LNCaP clone FGC (cell line): ENCODE results near the gene CSGALNACT2.

Experiments used
- DNase-seq: peaks from one replicate; pipeline ENCODE4 v3.0.0-alpha.2; 2011; ENCODE audit warnings: low read depth
- H3K4me3 ChIP-seq: 2 replicates; pipeline ENCODE4 v1.5.1; 2011; ENCODE audit warnings: mild to moderate bottlenecking, low read depth, low read length, control low read depth
- TF ChIP-seq, protein P1 (sequence below): IDR thresholded peaks from 2 replicates; pipeline ENCODE4 v1.5.1; 2012; ENCODE audit warnings: mild to moderate bottlenecking; ENCODE audit not compliant: control insufficient read depth, insufficient read depth; ENCODE audit errors: extremely low read depth

Gene CSGALNACT2

DNA sequence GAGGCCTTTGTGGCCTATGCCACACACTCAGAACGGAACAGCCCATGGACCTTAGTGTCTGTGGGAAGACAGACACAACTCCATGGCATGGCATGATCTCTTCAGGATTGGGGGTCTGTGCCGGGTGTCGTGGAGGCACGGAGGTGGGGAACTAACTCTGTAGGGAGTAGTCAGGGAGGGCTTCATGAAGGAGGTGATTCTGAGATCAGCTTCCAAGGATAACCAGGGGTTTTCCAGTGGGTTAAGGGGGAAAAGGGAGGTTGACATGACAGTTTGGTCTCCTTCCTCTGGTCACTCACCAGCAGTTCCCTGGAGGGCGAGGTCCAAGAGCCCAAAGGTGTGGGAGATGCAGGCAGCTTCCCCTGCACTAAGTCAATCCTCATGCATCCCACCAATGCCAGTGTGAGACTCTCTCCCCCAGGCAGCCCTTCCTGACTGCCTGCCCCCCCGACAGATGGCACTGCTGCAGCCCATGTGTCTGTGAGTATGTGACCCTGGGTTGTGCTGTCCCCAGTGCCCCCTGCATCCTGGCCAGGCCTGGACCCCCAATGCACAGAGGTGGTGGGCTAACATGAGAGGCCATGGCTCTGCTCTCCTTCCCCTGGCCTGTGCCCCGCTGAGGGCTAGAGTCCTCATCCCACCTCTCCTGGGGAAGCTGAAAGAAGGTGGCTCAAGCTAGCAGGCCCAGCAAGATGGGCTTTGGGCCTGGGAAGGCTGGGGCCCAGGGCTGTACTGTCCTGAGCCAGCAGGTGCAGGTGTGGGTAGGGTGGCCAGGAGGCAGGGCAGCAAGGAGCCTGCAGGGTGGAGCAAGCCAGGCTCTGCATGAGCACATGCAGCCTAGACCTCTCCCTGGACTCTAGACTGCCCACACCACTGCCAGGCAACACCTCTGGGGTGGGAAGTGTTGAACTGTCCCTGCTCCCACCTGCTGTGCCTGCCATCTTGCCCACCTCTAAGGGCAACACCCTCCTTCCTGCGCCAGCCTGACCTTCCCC is 88.9 kb downstream of the CSGALNACT2 start:
- no peak overlapping the region for H3K4me3 ChIP-seq
- TF ChIP-seq, protein P1, sequence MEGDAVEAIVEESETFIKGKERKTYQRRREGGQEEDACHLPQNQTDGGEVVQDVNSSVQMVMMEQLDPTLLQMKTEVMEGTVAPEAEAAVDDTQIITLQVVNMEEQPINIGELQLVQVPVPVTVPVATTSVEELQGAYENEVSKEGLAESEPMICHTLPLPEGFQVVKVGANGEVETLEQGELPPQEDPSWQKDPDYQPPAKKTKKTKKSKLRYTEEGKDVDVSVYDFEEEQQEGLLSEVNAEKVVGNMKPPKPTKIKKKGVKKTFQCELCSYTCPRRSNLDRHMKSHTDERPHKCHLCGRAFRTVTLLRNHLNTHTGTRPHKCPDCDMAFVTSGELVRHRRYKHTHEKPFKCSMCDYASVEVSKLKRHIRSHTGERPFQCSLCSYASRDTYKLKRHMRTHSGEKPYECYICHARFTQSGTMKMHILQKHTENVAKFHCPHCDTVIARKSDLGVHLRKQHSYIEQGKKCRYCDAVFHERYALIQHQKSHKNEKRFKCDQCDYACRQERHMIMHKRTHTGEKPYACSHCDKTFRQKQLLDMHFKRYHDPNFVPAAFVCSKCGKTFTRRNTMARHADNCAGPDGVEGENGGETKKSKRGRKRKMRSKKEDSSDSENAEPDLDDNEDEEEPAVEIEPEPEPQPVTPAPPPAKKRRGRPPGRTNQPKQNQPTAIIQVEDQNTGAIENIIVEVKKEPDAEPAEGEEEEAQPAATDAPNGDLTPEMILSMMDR: no peak
- DNase-seq: no peak

DNA sequence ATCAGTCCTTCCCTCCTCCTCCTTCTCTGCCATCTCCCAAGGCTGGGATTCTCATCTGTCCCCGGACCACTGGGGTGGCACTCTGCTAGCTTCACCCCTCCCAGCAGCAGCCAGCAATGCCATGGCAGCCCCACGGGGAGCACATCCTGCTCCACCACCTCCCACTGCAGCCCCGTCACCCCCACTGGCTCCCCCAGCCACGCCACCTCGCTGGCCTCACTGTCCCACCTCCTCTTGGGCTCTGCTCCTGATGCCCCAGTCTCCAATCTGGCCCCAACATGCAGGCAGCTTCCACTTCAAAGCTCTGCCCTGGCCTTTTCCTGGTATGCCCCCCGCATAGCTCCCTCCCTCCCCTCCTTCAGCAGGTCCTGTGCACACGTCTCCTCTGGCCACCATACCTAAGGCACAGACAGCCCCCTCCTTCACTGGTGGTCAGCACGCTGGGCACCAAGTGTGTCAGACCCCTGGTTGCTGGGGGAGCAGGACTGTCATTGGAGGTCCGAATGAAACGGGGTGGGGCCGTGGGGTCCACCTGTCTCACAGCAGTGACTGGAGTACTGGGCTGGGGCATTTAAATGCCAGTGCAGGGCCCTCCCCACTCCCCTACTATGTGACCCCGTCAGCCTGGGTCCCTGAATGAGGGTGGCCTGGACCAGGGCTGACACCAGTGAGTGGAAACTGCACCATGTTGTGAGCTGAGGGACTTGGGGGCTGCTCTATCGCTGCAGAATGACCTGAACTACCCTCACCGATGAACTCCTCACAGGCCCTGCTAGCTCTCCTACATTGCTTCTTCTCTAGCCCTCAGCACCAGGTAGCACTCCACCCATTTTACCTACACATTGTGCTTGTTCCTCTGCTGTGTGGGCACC is 89.9 kb downstream of the CSGALNACT2 start:
- no peak overlapping the region for H3K4me3 ChIP-seq
- TF ChIP-seq, protein P1: no peak
- no peak for DNase-seq

DNA sequence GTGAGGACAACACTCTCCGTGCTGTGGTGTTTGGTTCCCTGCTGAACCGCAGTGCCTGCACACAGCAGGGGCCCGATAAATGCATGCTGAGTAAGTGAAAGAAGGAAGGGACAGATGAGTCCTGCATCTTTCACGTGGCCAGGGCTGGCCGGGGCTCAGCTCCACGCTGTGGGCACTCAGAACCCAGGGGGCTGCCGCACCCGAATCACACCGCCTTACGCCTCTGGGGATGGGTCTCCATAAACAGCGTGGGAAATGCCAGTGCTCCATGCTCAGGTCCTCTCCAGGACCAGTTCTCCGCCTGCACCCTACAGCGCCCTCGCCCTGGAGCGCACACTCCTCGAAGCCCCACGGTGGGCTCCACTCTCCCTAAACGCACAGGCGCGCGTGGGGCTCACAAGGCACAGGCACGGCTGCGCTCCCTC is 90.5 kb downstream of the CSGALNACT2 start:
- no peak for DNase-seq
- TF ChIP-seq, protein P1: no peak
- H3K4me3 ChIP-seq: no peak overlapping the region

DNA sequence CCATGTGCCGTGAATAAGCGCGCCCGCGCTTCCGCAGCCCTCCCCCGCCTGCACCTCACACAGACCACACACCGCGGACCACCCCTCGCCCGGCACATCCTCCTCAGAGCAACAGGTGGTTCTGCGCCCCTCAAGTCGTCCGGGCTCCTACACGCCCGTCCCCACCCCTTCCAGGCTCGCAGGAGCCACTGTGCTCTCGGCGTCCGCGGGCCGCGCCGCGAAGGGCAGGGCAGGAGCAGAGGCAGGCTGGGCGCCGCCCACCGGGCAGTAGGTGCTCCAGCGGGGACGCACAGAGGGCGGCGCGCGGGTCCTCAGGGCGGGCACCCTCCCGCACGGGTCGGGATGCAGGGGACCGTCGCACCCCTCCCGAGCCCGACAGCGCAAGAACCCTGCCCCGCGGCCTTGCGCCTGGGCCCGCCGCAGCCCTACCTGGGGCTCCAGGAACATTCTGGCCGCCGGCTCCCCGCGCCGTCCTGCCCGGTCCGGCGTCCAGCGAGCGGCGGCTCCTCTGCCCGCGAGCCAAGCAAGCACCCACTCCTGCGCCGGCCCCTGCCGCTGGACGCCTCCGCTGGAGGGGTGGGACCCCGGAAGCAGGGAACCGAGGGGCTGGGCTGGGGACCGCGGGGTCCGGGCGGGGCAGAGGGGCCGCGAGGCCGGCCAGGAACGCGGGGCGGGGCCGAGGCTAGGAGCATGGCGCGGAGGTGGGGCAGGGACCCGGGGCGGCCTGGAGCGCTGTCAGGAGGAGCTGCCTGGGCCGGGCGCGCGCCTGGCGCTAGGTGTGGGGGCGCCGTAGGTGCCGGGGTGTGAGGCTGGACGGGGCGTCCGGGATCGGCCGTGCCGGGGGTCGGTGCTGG is 91.2 kb downstream of the CSGALNACT2 start:
- TF ChIP-seq, protein P1: no peak
- no peak for DNase-seq
- H3K4me3 ChIP-seq: peak overlapping the region; percentile 35

DNA sequence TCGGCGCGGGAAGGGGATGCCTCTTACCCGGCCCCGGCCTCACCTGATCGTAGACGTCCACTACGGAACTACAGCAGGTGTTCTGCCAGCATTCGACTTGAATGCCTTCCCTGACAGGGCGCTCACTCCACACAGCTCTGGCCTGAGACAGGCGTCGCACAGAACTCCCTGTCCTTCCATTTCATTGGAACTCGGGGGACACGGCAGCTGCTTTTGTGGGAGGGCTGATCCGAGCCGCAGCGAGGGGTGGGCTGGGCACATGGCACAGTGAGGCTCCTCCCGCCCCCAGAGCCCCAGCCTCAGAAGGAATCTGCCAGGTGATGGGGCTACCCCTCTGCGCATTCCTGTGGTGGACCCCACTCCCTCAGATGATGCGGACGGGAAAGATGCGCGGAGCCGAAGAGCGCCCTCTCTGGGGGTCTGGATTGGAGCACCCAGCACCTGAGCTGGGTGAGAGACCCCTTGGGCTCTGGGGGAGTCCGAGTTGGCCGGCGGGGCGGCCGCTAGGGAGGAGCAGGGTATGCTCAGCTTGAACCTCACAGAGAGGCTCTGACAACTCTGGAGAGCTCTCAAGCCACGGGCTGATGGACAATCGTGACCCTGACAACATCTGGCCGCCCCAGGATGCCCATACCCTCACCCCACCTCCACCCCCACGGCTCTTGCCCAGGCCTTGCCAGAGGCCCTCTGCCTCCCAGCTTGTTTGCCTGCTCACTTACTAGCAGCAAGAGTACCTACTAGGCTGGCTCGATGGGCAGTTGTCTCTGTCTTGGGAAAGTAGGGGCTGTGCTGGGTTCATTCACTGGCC is 92.1 kb downstream of the CSGALNACT2 start:
- DNase-seq: no peak
- TF ChIP-seq, protein P1: no peak
- H3K4me3 ChIP-seq: no peak overlapping the region
